ENCODE measurements around the gene JMJD8. TPM values are rescaled to one million over a fixed set of nuclear protein-coding genes. Genes with fewer than 3 reads are reported as not detected.
A peak's percentile ranks its signal among the peaks of the same experiment; 100 is the strongest.
"Not testable (repeated sequence)": the region's sequence is repeated elsewhere in the genome, so short reads cannot be mapped to it uniquely, and the experiment has no call there.

The JMJD8 gene
- polyA plus RNA-seq, 1 donor = 35.1 TPM

- DNase-seq (ENCODE audit: low read depth) = no peak
Observed at GRCh38 chr16:692356-693108, 8.4 kb upstream of the JMJD8 start.

DNA sequence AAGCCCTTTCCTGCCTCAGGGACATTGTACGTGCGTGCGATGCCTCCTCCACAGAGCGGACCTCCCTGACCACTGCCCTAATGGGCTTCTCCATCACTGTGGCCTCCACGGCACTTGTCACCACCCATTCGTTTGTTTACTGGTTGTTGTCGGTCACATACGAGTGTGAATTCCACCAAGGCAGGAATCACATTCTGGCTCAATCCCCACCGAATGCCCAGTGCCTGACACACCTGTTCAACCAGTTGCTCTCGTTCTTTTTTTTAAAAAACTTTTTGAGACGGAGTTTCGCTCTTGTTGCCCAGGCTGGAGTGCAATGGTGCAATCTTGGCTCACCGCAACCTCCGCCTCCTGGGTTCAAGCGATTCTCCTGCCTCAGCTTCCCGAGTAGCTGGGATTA lies 7.1 kb upstream of the JMJD8 start:
- not testable (repeated sequence) for DNase-seq (ENCODE audit: low read depth)

DNA sequence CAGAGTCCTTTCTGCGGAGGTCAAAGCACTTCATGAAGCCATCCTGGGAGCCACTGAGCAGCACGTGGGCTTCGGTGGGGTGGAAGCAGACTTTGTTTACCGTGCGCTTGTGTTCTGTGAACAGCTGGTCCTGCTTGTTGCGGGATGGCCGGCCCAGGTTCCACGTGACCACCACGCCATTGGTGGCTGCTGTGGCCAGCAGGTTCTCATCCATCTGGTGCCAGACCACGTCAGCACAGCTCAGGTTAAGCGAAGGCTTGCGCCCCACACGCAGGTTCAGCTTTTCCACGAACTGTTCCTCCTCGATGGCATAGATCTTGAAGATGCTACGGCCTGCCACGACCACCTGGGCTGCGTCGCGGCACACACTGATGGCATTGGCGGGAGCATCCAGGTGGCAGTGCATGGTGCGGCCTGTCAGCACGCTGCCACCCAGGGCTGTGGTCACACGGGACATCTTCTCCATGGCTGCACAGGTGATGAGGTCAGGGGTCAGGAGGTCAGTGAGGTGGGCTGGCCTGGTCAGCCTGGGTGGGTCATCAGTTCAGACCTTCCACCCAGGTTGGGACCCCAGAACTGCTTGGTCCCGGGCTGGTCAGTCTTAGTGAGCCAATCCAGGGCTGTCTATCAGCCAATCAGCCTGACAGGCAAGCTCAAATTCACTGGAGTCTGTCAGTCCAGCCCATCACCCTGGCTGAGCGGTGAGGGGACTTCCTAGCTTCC lies 5.2 kb upstream of the JMJD8 start:
- no peak for DNase-seq (ENCODE audit: low read depth)

DNA sequence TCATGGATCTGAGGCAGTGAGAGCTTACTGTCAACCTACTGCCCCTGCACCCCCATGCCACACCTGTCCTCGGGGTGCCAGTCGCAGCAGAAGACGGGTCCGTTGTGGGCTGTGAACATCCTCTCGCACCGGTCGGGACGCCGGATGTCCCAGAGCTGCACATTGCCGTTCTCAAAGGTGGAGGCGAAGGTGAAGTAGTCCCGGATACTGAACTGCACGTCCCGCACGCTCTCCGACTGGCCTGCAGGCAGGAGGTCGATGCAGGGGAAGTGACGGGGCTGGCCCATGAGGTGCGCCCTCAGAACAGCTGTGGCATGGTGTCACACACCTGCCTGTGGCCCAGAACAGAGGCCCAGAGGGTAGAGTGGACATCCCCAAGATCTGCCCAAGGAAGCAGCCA lies 3.4 kb upstream of the JMJD8 start:
- no peak for DNase-seq (ENCODE audit: low read depth)

DNA sequence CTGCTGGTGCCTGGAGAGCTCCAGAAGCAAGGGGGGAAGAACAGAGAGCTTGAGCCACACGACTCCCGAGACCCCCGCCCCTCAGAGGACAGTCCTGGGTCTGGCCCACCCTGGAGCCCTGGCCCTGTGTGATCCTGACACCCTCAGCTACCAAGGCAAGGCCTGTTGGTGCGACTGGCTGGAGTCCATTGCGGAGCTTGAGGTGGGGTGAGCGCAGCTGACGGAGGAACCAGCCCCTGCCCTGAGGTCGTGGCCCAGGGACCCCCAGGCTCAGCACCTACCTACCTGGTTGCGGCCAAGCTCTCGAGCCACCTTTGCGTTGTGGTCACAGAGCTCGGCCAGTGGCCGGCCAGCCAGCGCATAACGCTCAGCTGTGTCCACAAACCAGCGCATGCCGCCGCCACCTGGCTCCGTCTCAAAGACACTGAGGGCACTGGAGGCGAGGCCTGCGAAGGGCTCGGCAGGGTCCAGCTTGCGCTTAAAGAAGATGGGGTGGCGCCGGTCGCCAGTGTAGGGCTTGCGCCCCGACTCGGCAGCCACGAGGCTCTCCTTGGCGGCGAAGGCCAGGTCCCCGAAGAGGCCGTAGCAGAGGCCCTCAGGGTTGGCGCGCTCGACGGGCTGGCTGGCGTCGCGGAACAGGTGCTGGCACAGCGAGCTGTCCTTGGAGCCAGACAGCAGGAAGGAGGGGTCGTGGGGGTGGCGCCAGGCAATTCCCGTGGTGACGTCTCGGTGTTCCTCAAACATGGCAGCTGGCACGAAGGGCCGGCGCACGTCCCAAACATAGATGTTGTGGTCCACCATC lies 2.5 kb upstream of the JMJD8 start:
- DNase-seq (ENCODE audit: low read depth) = no peak

DNA sequence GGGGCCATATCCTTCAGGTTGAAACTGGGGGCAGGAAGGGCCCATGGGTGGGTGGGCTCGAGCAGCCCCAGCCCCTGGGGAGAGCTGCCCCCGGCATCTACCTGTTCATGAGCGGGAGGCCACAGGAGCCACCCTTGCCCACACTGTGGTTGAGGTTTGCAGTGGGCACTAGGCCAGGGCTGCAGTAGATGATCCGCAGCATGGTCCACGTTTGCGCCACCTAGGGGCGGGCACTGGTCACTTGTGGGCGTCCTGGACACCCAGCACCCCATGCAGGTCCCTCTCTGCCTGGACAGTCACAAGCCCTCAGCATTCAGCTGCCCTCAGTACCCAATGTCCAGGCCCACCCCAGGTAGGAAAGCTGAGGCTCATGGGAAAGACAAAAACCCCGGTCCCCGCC lies 1.8 kb upstream of the JMJD8 start:
- DNase-seq (ENCODE audit: low read depth) = no peak

- DNase-seq (ENCODE audit: low read depth) = no peak
Observed at GRCh38 chr16:684961-685696, 995 bp upstream of the JMJD8 start.

GRCh38 chr16:683396-684070 lies 601 bp downstream of the JMJD8 start:
- no peak for DNase-seq (ENCODE audit: low read depth)

DNA sequence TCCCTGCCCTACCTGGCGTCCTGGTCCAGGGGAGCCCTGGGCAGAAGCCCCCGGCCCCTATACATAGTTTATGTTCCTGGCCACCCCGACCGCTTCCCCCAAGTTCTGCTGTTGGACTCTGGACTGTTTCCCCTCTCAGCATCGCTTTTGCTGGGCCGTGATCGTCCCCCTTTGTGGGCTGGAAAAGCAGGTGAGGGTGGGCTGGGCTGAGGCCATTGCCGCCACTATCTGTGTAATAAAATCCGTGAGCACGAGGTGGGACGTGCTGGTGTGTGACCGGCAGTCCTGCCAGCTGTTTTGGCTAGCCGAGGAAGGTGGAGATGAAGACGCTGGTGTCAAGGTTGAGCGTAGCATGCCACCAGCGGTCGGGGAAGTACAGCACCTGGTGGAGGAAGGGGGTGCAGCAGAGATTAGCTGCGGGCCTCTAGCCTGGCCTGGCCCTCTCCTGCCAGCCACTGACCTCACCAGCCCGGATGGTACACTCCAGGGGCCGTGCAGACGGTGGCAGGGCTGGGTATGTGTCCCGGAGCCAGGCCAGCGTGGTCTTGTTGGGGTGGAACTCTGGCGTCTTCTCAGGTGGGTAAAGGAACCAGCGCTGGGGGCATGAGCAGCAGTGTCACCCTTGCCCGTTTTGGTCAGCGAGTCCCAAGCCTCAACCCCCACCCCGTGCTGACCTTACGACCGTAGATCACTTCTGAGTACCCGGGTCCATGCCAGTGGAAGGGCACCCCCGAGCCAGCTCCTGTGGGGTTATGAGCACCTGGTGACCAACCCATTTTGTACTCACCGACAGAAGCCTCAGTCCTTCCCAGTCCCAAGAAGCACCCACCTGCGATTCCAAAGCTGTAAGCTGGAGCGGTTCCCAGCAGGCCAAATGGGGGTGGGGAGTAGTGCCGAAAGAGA lies 1.4 kb downstream of the JMJD8 start:
- no peak for DNase-seq (ENCODE audit: low read depth)

- DNase-seq (ENCODE audit: low read depth) = no peak
Observed at GRCh38 chr16:681746-682427, 2.2 kb downstream of the JMJD8 start.

DNA sequence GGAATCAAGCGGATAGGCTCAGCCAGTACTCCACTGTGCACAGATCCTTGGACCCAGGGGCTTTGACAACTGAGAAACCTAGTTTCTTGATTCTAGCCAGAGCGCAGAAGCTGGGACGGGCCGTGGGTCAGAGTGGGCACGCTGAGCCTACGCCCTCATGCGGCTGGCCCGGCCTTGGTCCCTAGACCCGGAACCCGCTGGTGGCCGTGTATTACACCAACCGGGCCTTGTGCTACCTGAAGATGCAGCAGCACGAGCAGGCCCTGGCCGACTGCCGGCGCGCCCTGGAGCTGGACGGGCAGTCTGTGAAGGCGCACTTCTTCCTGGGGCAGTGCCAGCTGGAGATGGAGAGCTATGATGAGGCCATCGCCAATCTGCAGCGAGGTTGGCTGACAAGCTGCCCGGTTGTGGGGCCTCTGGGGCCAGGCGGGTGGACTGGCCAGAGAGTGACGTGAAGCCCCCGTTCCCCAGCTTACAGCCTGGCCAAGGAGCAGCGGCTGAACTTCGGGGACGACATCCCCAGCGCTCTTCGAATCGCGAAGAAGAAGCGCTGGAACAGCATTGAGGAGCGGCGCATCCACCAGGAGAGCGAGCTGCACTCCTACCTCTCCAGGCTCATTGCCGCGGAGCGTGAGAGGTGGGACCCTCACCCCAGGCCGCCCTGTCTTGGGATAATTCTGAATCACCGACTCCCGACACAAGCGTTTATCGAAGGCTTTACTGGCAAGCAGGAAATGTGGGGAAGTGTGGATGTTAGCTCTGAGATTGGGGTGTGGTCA lies 3.0 kb downstream of the JMJD8 start:
- no peak for DNase-seq (ENCODE audit: low read depth)

DNA sequence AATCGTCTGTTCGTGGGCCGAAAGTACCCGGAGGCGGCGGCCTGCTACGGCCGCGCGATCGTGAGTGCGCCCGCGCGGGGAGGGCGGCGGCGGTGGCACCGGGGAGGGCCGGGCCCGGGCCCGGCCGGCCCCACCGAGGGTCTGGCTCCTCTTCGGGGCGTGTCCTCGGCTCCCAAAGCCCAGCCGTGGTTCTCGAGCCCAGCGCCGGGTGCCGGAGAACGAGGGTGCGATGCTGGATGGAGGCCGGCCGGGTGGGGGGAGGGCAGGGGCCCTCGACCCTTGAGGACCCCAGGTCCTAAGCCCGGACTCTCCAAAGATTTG lies 3.5 kb downstream of the JMJD8 start:
- DNase-seq (ENCODE audit: low read depth) = no peak

DNA sequence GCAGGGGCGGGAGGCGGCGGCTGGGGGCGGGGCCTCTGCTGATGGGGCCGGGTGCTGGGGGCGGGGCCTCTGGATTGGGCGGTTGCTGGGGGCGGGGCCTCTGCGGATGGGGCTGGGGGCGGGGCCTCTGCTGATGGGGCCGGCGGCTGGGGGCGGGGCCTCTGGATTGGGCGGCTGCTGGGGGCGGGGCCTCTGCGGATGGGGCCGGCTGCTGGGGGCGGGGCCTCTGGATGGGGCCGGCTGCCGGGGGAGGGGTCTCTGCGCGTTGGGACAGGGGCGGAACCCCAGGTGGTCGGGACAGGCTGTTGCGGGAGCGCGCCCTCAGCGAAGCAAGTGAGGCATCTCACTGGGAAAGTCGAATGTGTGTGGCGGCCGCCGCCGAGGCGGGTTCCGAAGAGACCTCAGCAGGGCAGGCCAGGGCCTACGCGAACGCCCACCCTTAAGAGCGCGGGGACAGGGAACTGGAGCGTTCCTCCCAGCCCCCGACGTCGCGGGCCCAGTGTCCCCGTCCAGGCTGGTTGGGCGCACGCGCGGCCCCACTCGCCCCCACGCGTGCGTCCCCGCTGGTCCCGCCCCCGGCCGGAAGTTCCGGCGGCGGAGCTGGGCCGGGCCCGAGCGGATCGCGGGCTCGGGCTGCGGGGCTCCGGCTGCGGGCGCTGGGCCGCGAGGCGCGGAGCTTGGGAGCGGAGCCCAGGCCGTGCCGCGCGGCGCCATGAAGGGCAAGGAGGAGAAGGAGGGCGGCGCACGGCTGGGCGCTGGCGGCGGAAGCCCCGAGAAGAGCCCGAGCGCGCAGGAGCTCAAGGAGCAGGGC lies 4.1 kb downstream of the JMJD8 start, which contains the start of gene STUB1:
Gene STUB1 (plus strand): TSS at position 597 of the 811 bp plus-strand sequence. CDS start 116 bp downstream, at position 713.
- DNase-seq (ENCODE audit: low read depth) = peak; percentile 38

- no peak for DNase-seq (ENCODE audit: low read depth)
Observed at GRCh38 chr16:678858-679813, 5.0 kb downstream of the JMJD8 start.

DNA sequence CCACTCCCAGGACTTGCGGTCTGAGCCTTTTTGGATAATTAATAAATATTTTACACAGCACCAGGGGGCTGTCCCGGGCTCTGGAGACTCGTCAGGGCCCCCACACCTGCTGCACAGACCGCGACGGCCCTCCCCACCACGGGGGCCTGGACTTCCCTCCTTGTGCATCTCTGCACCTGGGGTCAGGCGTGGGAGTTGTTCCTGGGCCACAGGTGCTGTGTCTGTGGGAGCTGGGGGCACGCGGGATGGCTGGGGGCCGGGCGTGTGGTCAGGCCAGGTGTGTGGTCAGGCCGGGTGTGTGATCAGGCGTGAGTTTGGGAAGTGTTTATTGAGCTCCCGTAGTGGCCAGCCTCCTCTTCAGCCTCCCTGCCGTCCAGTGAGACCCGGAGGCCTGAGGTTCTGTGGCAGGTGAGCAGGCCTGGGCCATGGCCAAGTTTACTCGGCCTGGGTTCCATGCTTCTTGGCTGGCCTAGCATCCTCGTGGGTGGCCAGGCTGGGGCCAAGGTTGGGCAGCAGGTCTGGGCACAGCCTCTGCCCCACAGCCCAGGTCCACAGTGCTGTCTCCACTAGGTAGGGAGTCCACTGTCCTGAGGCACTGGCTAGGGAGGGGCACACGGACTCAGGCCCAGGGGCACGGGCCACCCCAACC lies 5.8 kb downstream of the JMJD8 start:
- no peak for DNase-seq (ENCODE audit: low read depth)

Data from forelimb muscle (tissue), 1 donor.